GM12878 (cell line): Measurements from ENCODE around the gene SCAI. TPM values are rescaled to one million over a fixed set of nuclear protein-coding genes. Genes with fewer than 3 reads are reported as not detected.

Experiments
- ATAC-seq: fragments of 200-7000 bp; cut with Tn5 transposase; 3 replicates; pipeline ENCODE4 v1.9.1; 2020; ENCODE audit warnings: mild to moderate bottlenecking, moderate library complexity
- BruUV-seq: library from RNA; stranded (reverse); fragments of 400-500 nt; replicated peaks from 2 replicates; lab custom pipeline; 2021; lab: Mats Ljungman, UMichigan
- CTCF ChIA-PET: fragments of 300-600 bp; sonication (Branson Sonifier 250); formaldehyde crosslinking; extraction: SDS; loops from one replicate; lab custom pipeline; 2021; ENCODE audit warnings: inconsistent platforms; lab: Yijun Ruan, JAX
- POLR2A ChIA-PET: fragments of 350-600 bp; formaldehyde crosslinking; extraction: SDS; loops from one replicate; lab custom pipeline; 2021; ENCODE audit warnings: inconsistent platforms; lab: Charles Lee
- RAD21 ChIA-PET: fragments of 300-600 bp; sonication (Branson Sonifier 250); formaldehyde crosslinking; loops from one replicate; lab custom pipeline; 2023; ENCODE audit warnings: antibody characterized with exemption; ENCODE audit not compliant: unreplicated experiment; lab: Charles Lee
- SMC1A ChIA-PET: fragments of 300-600 bp; sonication (Branson Sonifier 250); formaldehyde crosslinking; loops from one replicate; lab custom pipeline; 2023; ENCODE audit not compliant: unreplicated experiment, uncharacterized antibody; lab: Charles Lee
- DNase-seq: peaks from one replicate; pipeline ENCODE4 v3.0.0-alpha.2; 2011; ENCODE audit warnings: low read depth, low spot score
- FAIRE-seq: peaks from 3 replicates; lab custom pipeline; 2011; peaks lifted over from hg19 to GRCh38; lab: Jason Lieb, UNC
- H2AFZ ChIP-seq: 2 replicates; pipeline ENCODE4 v1.6.0; 2011; ENCODE audit warnings: low read depth, low read length, control low read depth; ENCODE audit not compliant: control insufficient read depth
- H3K27ac ChIP-seq: 2 replicates; pipeline ENCODE4 v1.5.1; 2011; ENCODE audit warnings: control low read depth; ENCODE audit not compliant: control insufficient read depth, insufficient read depth
- H3K27me3 ChIP-seq, 2 experiments: replicated peaks in 1 of 2; 2 replicates each; pipeline versions ENCODE4 v1.6.0 to v1.6.1; 2011; ENCODE audit warnings: low read length in 1 of 2; ENCODE audit not compliant: control insufficient read depth in 2 of 2, insufficient read depth in 2 of 2
- H3K36me3 ChIP-seq, 2 experiments: 2 replicates each; pipeline ENCODE4 v1.5.1; 2011; ENCODE audit warnings: low read length in 1 of 2; ENCODE audit not compliant: control insufficient read depth in 2 of 2, insufficient read depth in 2 of 2
- H3K4me1 ChIP-seq: 2 replicates; pipeline ENCODE4 v1.6.1; 2011; ENCODE audit warnings: mild to moderate bottlenecking, low read length, moderate library complexity, mixed read lengths; ENCODE audit not compliant: control insufficient read depth, insufficient read depth
- H3K4me2 ChIP-seq: 2 replicates; pipeline ENCODE4 v1.6.0; 2011; ENCODE audit warnings: control low read depth; ENCODE audit not compliant: control insufficient read depth, insufficient read depth
- H3K4me3 ChIP-seq: fragments of 200-600 bp; sonication (generic); 2 replicates; pipeline ENCODE4 v1.5.1; 2016
- H3K79me2 ChIP-seq: 2 replicates; pipeline ENCODE4 v1.6.0; 2011; ENCODE audit warnings: low read length; ENCODE audit not compliant: control insufficient read depth, insufficient read depth
- H3K9ac ChIP-seq: 2 replicates; pipeline ENCODE4 v1.8.0; 2011; ENCODE audit warnings: low read length, control low read depth, mixed read lengths; ENCODE audit not compliant: control insufficient read depth, insufficient read depth
- H3K9me3 ChIP-seq: replicated peaks from 3 replicates; pipeline ENCODE4 v1.5.1; 2011; ENCODE audit warnings: mild to moderate bottlenecking, low read length; ENCODE audit not compliant: control insufficient read depth, insufficient read depth
- H4K20me1 ChIP-seq: 2 replicates; pipeline ENCODE4 v1.6.0; 2011; ENCODE audit not compliant: control insufficient read depth, insufficient read depth
- CBFB ChIP-seq: IDR thresholded peaks from 2 replicates; pipeline ENCODE4 v1.6.1; 2016; ENCODE audit warnings: antibody characterized with exemption, low read depth
- CBX3 ChIP-seq: fragments of 200-600 bp; sonication (generic); IDR thresholded peaks from 2 replicates; pipeline ENCODE4 v1.6.1; 2016; ENCODE audit warnings: low read depth, borderline replicate concordance
- GABPA ChIP-seq: IDR thresholded peaks from 2 replicates; pipeline ENCODE4 v1.6.1; 2014; ENCODE audit warnings: antibody characterized with exemption, low read depth, mild to moderate bottlenecking, inconsistent platforms
- HDAC6 ChIP-seq: fragments of 200-600 bp; sonication (generic); IDR thresholded peaks from one replicate; pipeline ENCODE4 v1.8.0; 2017; ENCODE audit warnings: antibody characterized with exemption; ENCODE audit not compliant: unreplicated experiment
- IKZF1 ChIP-seq: fragments of 450-650 bp; conservative IDR thresholded peaks from 2 replicates; pipeline ENCODE4 v1.6.1; 2017; ENCODE audit warnings: antibody characterized with exemption, mild to moderate bottlenecking
- JUNB ChIP-seq: IDR thresholded peaks from 2 replicates; pipeline ENCODE4 v1.6.1; 2016; ENCODE audit warnings: antibody characterized with exemption, mild to moderate bottlenecking
- KLF5 ChIP-seq: fragments of 450-650 bp; IDR thresholded peaks from 2 replicates; pipeline ENCODE4 v1.6.1; 2014; ENCODE audit warnings: mild to moderate bottlenecking; ENCODE audit not compliant: partially characterized antibody
- MEF2B ChIP-seq: fragments of 450-650 bp; IDR thresholded peaks from 2 replicates; pipeline ENCODE4 v1.6.1; 2018; ENCODE audit warnings: mild to moderate bottlenecking, moderate library complexity; ENCODE audit not compliant: partially characterized antibody, poor library complexity, severe bottlenecking
- NR2C2 ChIP-seq: IDR thresholded peaks from 2 replicates; pipeline ENCODE4 v1.6.1; 2011; ENCODE audit warnings: borderline replicate concordance, low read depth; ENCODE audit not compliant: control insufficient read depth, insufficient read length
- RB1 ChIP-seq: fragments of 450-650 bp; formaldehyde crosslinking; IDR thresholded peaks from 2 replicates; pipeline ENCODE4 v1.6.1; 2017; ENCODE audit warnings: mild to moderate bottlenecking, borderline replicate concordance
- SREBF2 ChIP-seq: IDR thresholded peaks from 2 replicates; pipeline ENCODE4 v1.6.1; 2012; ENCODE audit warnings: mild to moderate bottlenecking, low read length
- TAF1 ChIP-seq: IDR thresholded peaks from 2 replicates; pipeline ENCODE4 v1.6.1; 2011; ENCODE audit warnings: mild to moderate bottlenecking, low read depth, low read length, borderline replicate concordance
- YBX1 ChIP-seq: fragments of 450-650 bp; IDR thresholded peaks from 2 replicates; pipeline ENCODE4 v1.6.1; 2016; ENCODE audit warnings: antibody characterized with exemption
- ZZZ3 ChIP-seq: IDR thresholded peaks from 2 replicates; pipeline ENCODE4 v1.6.1; 2011; ENCODE audit warnings: low read depth; ENCODE audit not compliant: control insufficient read depth, insufficient read length
- WGBS: methylation state at CpG from one replicate; pipeline ENCODE4 v1.1.6; 2016; ENCODE audit warnings: low lambda C conversion rate; ENCODE audit not compliant: insufficient replicate concordance, insufficient coverage; ENCODE audit errors: missing lambda C conversion rate; 5-methylcytosine and 5-hydroxymethylcytosine counted together
- in situ Hi-C: fragments of 300-500 bp; cut with MboI; formaldehyde crosslinking; loops from 9 replicates; pipeline ENCODE4 v1.14.3; 2018; ENCODE audit warnings: mixed read lengths
- intact Hi-C: fragments of 100-400 bp; cut with micrococcal nuclease; formaldehyde crosslinking; loops from one replicate; pipeline ENCODE4 v1.14.2; 2022; ENCODE audit not compliant: unreplicated experiment
- polyA plus RNA-seq, 11 experiments: library from polyadenylated mRNA; depleted of rRNA in 4 of 11; unstranded in 6 of 11; stranded (reverse) in 5 of 11; fragments of >200 nt; fragmentation: Nextera tagmentation in 4 of 11; fragmentation: Illumina TruSeq in 1 of 11; extraction: Ambion mirVana in 4 of 11; extraction: Trizol in 1 of 11; gene quantifications; 1 replicate in 1 of 11; 2 replicates in 10 of 11; pipeline versions ENCODE4 v1.2.1 to v1.2.3, GENCODE V29; 2011 to 2016; ENCODE audit warnings: inconsistent platforms in 2 of 11, missing spikeins in 2 of 11, low read depth in 1 of 11
- total RNA-seq, 4 experiments: library from RNA; depleted of rRNA in 3 of 4; stranded (reverse); fragments of >200 nt in 3 of 4; fragmentation: Illumina TruSeq in 1 of 4; extraction: Trizol in 1 of 4; gene quantifications; 2 replicates each; pipeline versions ENCODE4 v1.2.1 to v1.2.3, GENCODE V29; 2013 to 2021
- TF ChIP-seq, protein P1 (sequence below): fragments of 450-650 bp; IDR thresholded peaks from 2 replicates; pipeline ENCODE4 v1.6.1; 2017; ENCODE audit warnings: mild to moderate bottlenecking

Gene SCAI
- total and polyA plus RNA-seq, 10 of the 15 experiments (the other 5 are each of a cell fraction or from before 2014, with no cell fraction given), result 0.52 to 8.8 (median 5.1) TPM

DNA sequence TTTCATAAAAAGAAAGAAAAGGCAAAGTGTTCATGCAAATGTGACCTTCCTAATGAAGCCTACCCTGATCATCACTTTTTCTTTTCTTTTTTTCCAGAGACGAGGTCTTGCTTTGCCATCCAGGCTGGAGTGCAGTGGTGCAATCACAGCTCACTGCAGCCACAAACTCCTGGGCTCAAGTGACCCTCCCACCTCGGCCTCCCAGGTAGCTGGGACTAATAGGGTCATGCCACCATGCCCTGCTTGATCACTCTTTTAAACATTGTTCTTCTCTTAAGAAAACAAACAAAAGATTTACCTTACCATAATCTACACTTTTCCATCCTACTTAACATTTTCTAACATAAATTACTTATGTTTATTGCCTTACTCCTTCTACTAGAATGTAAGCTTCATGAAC is 193.9 kb downstream of the SCAI start:
- Histone ChIP-seq H3K9me3 (no peaks in the 10 kb centered on the region), H3K4me3 (no peak overlapping the region), H3K27me3 (no peaks in the 10 kb centered on the region), H4K20me1 (no peaks in the 10 kb centered on the region), H3K9ac (no peak overlapping the region), H3K4me2 (no peak overlapping the region), H3K79me2 (no peaks in the 10 kb centered on the region), H3K4me1 (peaks cover 4% of the 10 kb centered on the region; the same call in 1 of the 2 replicates), H3K27ac (no peak overlapping the region), H2AFZ (no peak overlapping the region), H3K36me3 (no peaks in the 10 kb centered on the region)
- intact Hi-C loops (no loop called here), in situ Hi-C loops (no loop called here)
- CTCF ChIA-PET, result interaction anchor here (1.2 kb wide), 1 partner anchor 97 kb away, joined by 3 read pairs; no protein-coding TSS in a partner anchor
- no peak for ATAC-seq
- SMC1A ChIA-PET, result interaction anchor here (0.8 to 1.1 kb wide), 2 partner anchors 16 to 17 kb away, joined by 3 read pairs; no protein-coding TSS in a partner anchor
- RAD21 ChIA-PET, result no interaction called here
- DNase-seq, result no peak
- WGBS, result 90% methylated on average over 2 of the region's 2 CpGs
- FAIRE-seq, result no peak
- no peak for TF ChIP-seq SREBF2
- no peak for TF ChIP-seq NR2C2
- no peak for TF ChIP-seq ZZZ3
- no peak for TF ChIP-seq RB1
- TF ChIP-seq YBX1, result no peak
- TF ChIP-seq TAF1, result no peak
- no peak for TF ChIP-seq MEF2B
- TF ChIP-seq GABPA, result no peak
- no peak for TF ChIP-seq KLF5
- TF ChIP-seq, protein P1, sequence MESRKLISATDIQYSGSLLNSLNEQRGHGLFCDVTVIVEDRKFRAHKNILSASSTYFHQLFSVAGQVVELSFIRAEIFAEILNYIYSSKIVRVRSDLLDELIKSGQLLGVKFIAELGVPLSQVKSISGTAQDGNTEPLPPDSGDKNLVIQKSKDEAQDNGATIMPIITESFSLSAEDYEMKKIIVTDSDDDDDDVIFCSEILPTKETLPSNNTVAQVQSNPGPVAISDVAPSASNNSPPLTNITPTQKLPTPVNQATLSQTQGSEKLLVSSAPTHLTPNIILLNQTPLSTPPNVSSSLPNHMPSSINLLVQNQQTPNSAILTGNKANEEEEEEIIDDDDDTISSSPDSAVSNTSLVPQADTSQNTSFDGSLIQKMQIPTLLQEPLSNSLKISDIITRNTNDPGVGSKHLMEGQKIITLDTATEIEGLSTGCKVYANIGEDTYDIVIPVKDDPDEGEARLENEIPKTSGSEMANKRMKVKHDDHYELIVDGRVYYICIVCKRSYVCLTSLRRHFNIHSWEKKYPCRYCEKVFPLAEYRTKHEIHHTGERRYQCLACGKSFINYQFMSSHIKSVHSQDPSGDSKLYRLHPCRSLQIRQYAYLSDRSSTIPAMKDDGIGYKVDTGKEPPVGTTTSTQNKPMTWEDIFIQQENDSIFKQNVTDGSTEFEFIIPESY, result no peak
- no peak for TF ChIP-seq JUNB
- no peak for TF ChIP-seq CBFB
- TF ChIP-seq HDAC6, result no peak
- TF ChIP-seq CBX3, result no peak
- TF ChIP-seq IKZF1, result no peak
- BruUV-seq, result no TSS peak
- POLR2A ChIA-PET, result interaction anchor here (1.2 kb wide), 1 partner anchor 294 kb away, joined by 3 read pairs; no protein-coding TSS in a partner anchor
